SU-DHL-6 (cell line): ENCODE data around the gene FLII.
"Not testable (repeated sequence)": the region's sequence is repeated elsewhere in the genome, so short reads cannot be mapped to it uniquely, and the experiment has no call there.

ENCODE experiments used
- EZH2phosphoT487 ChIP-seq: fragments of 200-600 bp; sonication (generic), shearing (Covaris generic); conservative IDR thresholded peaks from 2 replicates; pipeline ENCODE4 v1.6.1; 2018; ENCODE audit warnings: mild to moderate bottlenecking, antibody characterized with exemption, low read length, moderate library complexity, mixed read lengths
- TF ChIP-seq, protein P1 (sequence below): fragments of 200-600 bp; sonication (generic); IDR thresholded peaks from one replicate; pipeline ENCODE4 v1.5.1; 2017; ENCODE audit warnings: antibody characterized with exemption, mild to moderate bottlenecking, low read length, moderate library complexity; ENCODE audit not compliant: insufficient read depth, poor library complexity, severe bottlenecking

- TF ChIP-seq, protein P1, sequence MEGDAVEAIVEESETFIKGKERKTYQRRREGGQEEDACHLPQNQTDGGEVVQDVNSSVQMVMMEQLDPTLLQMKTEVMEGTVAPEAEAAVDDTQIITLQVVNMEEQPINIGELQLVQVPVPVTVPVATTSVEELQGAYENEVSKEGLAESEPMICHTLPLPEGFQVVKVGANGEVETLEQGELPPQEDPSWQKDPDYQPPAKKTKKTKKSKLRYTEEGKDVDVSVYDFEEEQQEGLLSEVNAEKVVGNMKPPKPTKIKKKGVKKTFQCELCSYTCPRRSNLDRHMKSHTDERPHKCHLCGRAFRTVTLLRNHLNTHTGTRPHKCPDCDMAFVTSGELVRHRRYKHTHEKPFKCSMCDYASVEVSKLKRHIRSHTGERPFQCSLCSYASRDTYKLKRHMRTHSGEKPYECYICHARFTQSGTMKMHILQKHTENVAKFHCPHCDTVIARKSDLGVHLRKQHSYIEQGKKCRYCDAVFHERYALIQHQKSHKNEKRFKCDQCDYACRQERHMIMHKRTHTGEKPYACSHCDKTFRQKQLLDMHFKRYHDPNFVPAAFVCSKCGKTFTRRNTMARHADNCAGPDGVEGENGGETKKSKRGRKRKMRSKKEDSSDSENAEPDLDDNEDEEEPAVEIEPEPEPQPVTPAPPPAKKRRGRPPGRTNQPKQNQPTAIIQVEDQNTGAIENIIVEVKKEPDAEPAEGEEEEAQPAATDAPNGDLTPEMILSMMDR, result not testable (repeated sequence)
- not testable (repeated sequence) for TF ChIP-seq EZH2phosphoT487
These were observed 39.5 kb upstream of the FLII start for GRCh38 chr17:18298061-18298460.
